Endothelial cell (in vitro differentiated cells): ENCODE data around the gene MYO7B. TPM values are rescaled to one million over a fixed set of nuclear protein-coding genes. Genes with fewer than 3 reads are reported as not detected.

Experiments used
- DNase-seq: peaks from one replicate; pipeline ENCODE4 v3.0.0; 2021; ENCODE audit warnings: low spot score
- H3K27ac Mint-ChIP-seq: one replicate; pipeline ENCODE4 v1.8.0; 2021; ENCODE audit warnings: mixed read lengths, inconsistent platforms; ENCODE audit not compliant: unreplicated experiment
- H3K27me3 Mint-ChIP-seq: one replicate; pipeline ENCODE4 v1.8.0; 2021; ENCODE audit warnings: mild to moderate bottlenecking, moderate library complexity, mixed read lengths, inconsistent platforms; ENCODE audit not compliant: unreplicated experiment
- H3K36me3 Mint-ChIP-seq: one replicate; pipeline ENCODE4 v1.8.0; 2021; ENCODE audit warnings: mild to moderate bottlenecking, low read depth, mixed read lengths, inconsistent platforms; ENCODE audit not compliant: unreplicated experiment
- H3K4me1 Mint-ChIP-seq: one replicate; pipeline ENCODE4 v1.8.0; 2021; ENCODE audit warnings: mild to moderate bottlenecking, mixed read lengths, inconsistent platforms; ENCODE audit not compliant: unreplicated experiment
- H3K4me3 Mint-ChIP-seq: one replicate; pipeline ENCODE4 v1.8.0; 2021; ENCODE audit warnings: mild to moderate bottlenecking, mixed read lengths, inconsistent platforms; ENCODE audit not compliant: unreplicated experiment
- H3K9me3 Mint-ChIP-seq: one replicate; pipeline ENCODE4 v1.8.0; 2021; ENCODE audit warnings: mixed read lengths, inconsistent platforms; ENCODE audit not compliant: unreplicated experiment
- CTCF ChIP-seq: fragments of 200-600 bp; sonication (generic); IDR thresholded peaks from one replicate; pipeline ENCODE4 v1.5.0; 2021; ENCODE audit warnings: antibody characterized with exemption; ENCODE audit not compliant: unreplicated experiment
- total RNA-seq: library from RNA; stranded (reverse); fragmentation: NEBNext Ultra II Directional; extraction: Animal tissue kit (Norgen Biotek cat#: 25700); gene quantifications from one replicate; pipeline ENCODE4 v1.2.1, GENCODE V29; 2021; ENCODE audit not compliant: unreplicated experiment

Gene MYO7B
- total RNA-seq, 1 donor from 2014 or later, result 0.90 TPM

- no peaks in the 10 kb centered on the region for H3K36me3 Mint-ChIP-seq
- H3K9me3 Mint-ChIP-seq, result no peaks in the 10 kb centered on the region
Measured at GRCh38 chr2:127679680-127680361, 144.3 kb downstream of the MYO7B start.

GRCh38 chr2:127680706-127681287, 145.3 kb downstream of the MYO7B start:
- Mint-ChIP-seq H3K27ac (no peak overlapping the region), H3K4me1 (peaks cover 6% of the 10 kb centered on the region), H3K27me3 (peaks cover 16% of the 10 kb centered on the region), H3K4me3 (no peak overlapping the region), H3K36me3 (no peaks in the 10 kb centered on the region), H3K9me3 (no peaks in the 10 kb centered on the region)
- DNase-seq, result no peak
- no peak for TF ChIP-seq CTCF

More at GRCh38 chr2:127679680-127680361, 144.3 kb downstream of the MYO7B start:
- H3K27ac Mint-ChIP-seq, result no peak overlapping the region
- H3K27me3 Mint-ChIP-seq, result peaks cover 17% of the 10 kb centered on the region
- no peak for TF ChIP-seq CTCF
- no peak overlapping the region for H3K4me3 Mint-ChIP-seq
- no peak for DNase-seq
- peaks cover 6% of the 10 kb centered on the region for H3K4me1 Mint-ChIP-seq

- no peak for TF ChIP-seq CTCF
- Mint-ChIP-seq H3K9me3 (no peaks in the 10 kb centered on the region), H3K36me3 (no peaks in the 10 kb centered on the region), H3K4me3 (no peak overlapping the region), H3K4me1 (peaks cover 6% of the 10 kb centered on the region), H3K27me3 (peaks cover 11% of the 10 kb centered on the region), H3K27ac (no peak overlapping the region)
- DNase-seq, result no peak
Measured at GRCh38 chr2:127681288-127681804, 145.9 kb downstream of the MYO7B start.

DNA sequence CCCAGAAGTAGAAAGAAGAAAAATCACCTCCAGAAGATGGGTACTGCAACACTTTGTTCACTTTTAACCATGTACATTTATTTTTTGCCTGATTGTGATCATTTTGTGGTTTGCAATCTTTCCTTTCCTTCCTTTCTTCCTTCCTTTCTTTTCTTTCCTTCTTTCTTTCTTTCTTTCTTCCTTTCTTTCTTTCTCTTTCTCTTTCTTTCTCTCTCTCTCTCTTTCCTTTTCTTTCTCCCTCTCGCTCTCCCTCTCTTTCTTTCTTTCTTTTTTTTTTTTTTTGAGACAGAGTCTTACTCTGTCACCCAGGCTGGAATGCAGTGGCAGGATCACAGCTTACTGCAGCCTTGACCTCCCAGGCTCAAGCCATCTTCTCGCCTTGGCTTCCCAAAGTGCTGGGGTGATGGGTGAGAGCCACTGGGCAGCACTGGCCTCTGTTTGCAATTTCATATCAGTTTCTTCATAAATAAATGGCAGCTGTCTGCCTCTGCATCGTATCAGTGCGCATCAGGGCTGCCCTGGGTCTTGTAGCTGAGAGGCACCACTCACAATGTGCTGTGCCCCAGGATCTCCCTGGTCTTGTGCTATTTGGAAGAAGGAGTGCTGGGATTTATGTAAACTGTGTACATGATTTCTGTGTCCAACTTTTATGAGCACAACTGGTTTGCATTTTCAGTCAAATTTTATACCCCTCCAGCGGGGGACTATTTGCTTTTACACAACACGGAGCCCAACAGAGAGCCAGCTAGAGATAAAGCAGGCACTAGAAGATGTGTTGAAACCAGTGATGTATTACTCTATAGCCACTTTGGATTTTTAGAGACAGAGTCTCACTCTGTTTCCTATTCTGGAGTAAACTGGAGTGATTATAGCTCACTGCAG, 146.7 kb downstream of the MYO7B start:
- Mint-ChIP-seq H3K27me3 (peaks cover 6% of the 10 kb centered on the region), H3K36me3 (no peaks in the 10 kb centered on the region), H3K27ac (no peak overlapping the region), H3K4me1 (peaks cover 6% of the 10 kb centered on the region), H3K4me3 (no peak overlapping the region), H3K9me3 (no peaks in the 10 kb centered on the region)
- no peak for DNase-seq
- TF ChIP-seq CTCF, result no peak
